ENCODE data around the gene PTPRZ1.

DNA sequence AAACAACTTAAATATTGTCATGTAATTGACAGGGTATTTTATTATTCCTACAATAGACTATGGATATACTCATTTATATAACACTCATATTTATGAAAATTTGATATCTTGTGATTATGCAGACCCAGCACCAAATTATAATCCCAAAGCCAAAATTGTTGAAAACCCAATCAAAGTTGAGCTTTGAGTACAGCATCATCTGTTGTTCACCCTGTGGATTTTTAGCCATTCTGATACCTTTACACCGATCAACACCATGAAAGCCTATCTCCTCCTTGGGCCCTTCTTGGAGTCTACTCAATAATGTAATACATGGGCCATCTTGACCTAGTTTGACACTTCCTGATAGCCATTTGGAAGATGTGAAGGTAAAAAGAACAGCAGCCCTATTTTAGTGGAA lies 221.6 kb downstream of the PTPRZ1 start:
- TF ChIP-seq TAF1 (IDR thresholded peaks at IDR 0.05; ENCODE audit: low read depth): no peak
- no peak for TF ChIP-seq CREB1 (IDR thresholded peaks at IDR 0.05; ENCODE audit: low read depth)
- TF ChIP-seq CEBPB (IDR thresholded peaks at IDR 0.05): no peak
- TF ChIP-seq, protein P1, sequence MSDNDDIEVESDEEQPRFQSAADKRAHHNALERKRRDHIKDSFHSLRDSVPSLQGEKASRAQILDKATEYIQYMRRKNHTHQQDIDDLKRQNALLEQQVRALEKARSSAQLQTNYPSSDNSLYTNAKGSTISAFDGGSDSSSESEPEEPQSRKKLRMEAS (IDR thresholded peaks at IDR 0.05): no peak
- TF ChIP-seq, protein P2, sequence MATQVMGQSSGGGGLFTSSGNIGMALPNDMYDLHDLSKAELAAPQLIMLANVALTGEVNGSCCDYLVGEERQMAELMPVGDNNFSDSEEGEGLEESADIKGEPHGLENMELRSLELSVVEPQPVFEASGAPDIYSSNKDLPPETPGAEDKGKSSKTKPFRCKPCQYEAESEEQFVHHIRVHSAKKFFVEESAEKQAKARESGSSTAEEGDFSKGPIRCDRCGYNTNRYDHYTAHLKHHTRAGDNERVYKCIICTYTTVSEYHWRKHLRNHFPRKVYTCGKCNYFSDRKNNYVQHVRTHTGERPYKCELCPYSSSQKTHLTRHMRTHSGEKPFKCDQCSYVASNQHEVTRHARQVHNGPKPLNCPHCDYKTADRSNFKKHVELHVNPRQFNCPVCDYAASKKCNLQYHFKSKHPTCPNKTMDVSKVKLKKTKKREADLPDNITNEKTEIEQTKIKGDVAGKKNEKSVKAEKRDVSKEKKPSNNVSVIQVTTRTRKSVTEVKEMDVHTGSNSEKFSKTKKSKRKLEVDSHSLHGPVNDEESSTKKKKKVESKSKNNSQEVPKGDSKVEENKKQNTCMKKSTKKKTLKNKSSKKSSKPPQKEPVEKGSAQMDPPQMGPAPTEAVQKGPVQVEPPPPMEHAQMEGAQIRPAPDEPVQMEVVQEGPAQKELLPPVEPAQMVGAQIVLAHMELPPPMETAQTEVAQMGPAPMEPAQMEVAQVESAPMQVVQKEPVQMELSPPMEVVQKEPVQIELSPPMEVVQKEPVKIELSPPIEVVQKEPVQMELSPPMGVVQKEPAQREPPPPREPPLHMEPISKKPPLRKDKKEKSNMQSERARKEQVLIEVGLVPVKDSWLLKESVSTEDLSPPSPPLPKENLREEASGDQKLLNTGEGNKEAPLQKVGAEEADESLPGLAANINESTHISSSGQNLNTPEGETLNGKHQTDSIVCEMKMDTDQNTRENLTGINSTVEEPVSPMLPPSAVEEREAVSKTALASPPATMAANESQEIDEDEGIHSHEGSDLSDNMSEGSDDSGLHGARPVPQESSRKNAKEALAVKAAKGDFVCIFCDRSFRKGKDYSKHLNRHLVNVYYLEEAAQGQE (IDR thresholded peaks at IDR 0.05; ENCODE audit: low read depth): no peak
